ENCODE measurements around the gene SNX2.
A peak's percentile ranks its signal among the peaks of the same experiment; 100 is the strongest.
"Not testable (repeated sequence)": the region's sequence is repeated elsewhere in the genome, so short reads cannot be mapped to it uniquely, and the experiment has no call there.

Gene SNX2

DNA sequence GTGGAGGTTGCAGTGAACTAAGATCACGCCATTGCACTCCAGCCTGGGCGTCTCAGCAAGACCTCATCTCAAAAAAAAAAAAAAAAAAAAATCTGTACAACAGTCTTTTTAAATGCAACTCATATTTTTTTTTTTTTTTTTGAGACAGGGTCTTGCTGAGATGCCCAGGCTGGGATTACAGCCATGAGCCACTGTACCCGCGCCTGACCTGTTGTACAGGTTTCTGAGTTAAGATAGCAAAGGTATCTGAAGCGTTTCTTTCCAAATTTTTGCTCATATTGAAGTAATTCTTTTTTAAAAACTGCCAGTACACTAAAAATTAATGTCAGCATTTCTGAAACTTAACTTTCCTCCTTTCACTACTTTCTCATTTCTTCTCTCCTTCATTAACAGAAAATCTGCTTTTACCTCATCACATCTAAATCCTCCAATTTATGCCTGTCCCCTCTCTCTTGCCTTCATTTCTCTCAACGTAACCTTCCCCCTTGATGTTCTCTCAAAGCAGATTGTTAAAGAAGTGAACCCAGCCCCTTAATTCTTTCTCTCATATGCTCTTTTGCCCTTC lies 67.2 kb downstream of the SNX2 start:
- no peak for DNase-seq (ENCODE audit: insufficient read length, low spot score)
- TF ChIP-seq POLR2A (IDR thresholded peaks at IDR 0.05; ENCODE audit: low read depth, low read length): no peak
- no peak for FAIRE-seq

- no peak for FAIRE-seq
- TF ChIP-seq POLR2A (IDR thresholded peaks at IDR 0.05; ENCODE audit: low read depth, low read length): no peak
- DNase-seq (ENCODE audit: insufficient read length, low spot score): no peak
These were observed 69.4 kb downstream of the SNX2 start for GRCh38 chr5:122844136-122844909.

GRCh38 chr5:122844910-122845228 lies 70.0 kb downstream of the SNX2 start:
- TF ChIP-seq POLR2A (IDR thresholded peaks at IDR 0.05; ENCODE audit: low read depth, low read length): no peak
- FAIRE-seq (no peak), DNase-seq (ENCODE audit: insufficient read length, low spot score) (no peak)

GRCh38 chr5:122845229-122846050 lies 70.6 kb downstream of the SNX2 start, which contains the start of gene SNX24:
Gene SNX24 (plus strand): TSS chr5:122845613. CDS start chr5:122845634, 21 bp downstream.
- TF ChIP-seq POLR2A (IDR thresholded peaks at IDR 0.05; ENCODE audit: low read depth, low read length): peak; percentile 79
- no peak for FAIRE-seq
- DNase-seq (ENCODE audit: insufficient read length, low spot score): peak; percentile 73

GRCh38 chr5:122846051-122846550 lies 71.2 kb downstream of the SNX2 start:
- no peak for TF ChIP-seq POLR2A (IDR thresholded peaks at IDR 0.05; ENCODE audit: low read depth, low read length)
- peak; percentile 48 for DNase-seq (ENCODE audit: insufficient read length, low spot score)
- no peak for FAIRE-seq

DNA sequence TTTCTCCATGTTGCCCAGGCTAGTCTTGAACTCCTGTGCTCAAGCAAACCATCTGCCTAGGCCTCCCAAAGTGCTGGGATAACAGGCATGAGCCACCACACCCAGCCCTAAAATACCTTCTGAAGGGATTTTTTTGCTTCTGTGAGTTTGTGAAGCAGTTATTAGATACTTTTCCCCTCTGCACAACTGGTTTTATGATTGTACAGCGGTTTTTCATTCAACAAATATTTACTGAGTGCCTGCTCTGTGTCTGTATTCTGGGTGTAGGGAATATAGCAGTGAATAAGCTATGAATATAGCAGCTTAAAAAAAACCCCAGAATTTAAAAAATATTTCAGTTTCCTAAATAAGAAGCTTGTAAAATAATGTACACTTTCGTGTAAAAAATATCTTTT lies 72.8 kb downstream of the SNX2 start:
- FAIRE-seq (no peak), DNase-seq (ENCODE audit: insufficient read length, low spot score) (no peak)
- no peak for TF ChIP-seq POLR2A (IDR thresholded peaks at IDR 0.05; ENCODE audit: low read depth, low read length)

- FAIRE-seq (no peak), DNase-seq (ENCODE audit: insufficient read length, low spot score) (no peak)
- TF ChIP-seq POLR2A (IDR thresholded peaks at IDR 0.05; ENCODE audit: low read depth, low read length): no peak
These were observed 74.9 kb downstream of the SNX2 start for GRCh38 chr5:122849771-122850170.

DNA sequence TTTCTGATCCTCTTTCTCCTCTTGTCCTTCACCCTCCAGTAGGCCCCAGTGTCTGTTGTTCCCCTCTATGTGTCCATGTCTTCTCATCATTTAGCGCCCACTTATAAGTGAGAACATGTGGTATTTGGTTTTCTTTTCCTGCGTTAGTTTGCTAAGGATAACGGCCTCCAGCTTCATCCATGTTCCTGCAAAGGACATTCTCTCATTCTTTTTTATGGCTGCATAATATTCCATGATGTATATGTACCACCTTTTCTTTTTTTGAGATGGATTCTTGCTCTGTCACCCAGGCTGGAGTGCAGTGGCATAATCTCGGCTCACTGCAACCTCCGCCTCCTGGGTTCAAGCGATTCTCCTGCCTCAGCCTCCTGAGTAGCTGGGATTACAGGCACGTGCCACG lies 82.7 kb downstream of the SNX2 start:
- FAIRE-seq; DNase-seq (ENCODE audit: insufficient read length, low spot score): not testable (repeated sequence)

- TF ChIP-seq POLR2A (IDR thresholded peaks at IDR 0.05; ENCODE audit: low read depth, low read length): no peak
- DNase-seq (ENCODE audit: insufficient read length, low spot score) (no peak), FAIRE-seq (peak; percentile 15)
These were observed 83.6 kb downstream of the SNX2 start for GRCh38 chr5:122858451-122858850.

DNA sequence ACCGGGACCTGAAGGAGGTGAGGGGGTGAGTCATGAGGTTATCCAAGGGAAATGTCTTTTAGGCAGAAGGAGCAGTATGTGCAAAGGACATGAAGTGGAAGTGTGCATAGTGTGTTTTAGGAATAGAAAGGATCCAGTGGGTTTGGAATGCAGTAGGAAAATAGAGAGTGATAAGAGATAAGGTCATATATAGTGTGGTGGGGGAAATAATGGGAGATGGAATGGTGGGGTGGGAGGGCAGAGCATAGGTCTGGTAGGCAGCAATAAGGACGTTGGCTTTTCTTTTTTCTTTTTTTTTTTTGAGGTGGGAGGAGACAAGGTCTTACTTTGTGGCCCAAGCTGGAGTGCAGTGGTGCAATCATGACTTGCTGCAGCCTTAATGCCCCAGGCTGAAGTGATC lies 88.4 kb downstream of the SNX2 start:
- no peak for FAIRE-seq
- no peak for TF ChIP-seq POLR2A (IDR thresholded peaks at IDR 0.05; ENCODE audit: low read depth, low read length)
- DNase-seq (ENCODE audit: insufficient read length, low spot score): no peak

DNA sequence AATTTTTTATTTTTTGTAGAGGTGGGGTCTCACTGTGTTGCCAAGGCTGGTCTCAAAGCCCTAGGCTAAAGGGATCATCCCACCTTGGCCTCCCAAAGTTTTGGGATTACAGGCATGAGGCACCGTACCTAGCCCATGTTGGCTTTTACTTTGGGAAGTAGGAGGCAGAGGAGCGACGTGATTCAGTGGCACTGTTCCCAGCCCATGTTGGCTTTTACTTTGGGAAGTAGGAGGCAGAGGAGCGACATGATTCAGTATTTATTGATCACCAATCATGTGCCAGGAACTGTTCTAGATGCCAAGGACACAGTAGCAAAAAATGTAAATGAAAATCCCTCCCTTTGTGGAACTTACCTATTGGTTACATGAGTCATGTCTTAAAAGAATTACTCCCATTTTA lies 88.8 kb downstream of the SNX2 start:
- no peak for DNase-seq (ENCODE audit: insufficient read length, low spot score)
- no peak for TF ChIP-seq POLR2A (IDR thresholded peaks at IDR 0.05; ENCODE audit: low read depth, low read length)
- FAIRE-seq: no peak

GRCh38 chr5:122864400-122864799 lies 89.5 kb downstream of the SNX2 start:
- no peak for FAIRE-seq

GRCh38 chr5:122864842-122865241 lies 90.0 kb downstream of the SNX2 start:
- no peak for TF ChIP-seq POLR2A (IDR thresholded peaks at IDR 0.05; ENCODE audit: low read depth, low read length)
- DNase-seq (ENCODE audit: insufficient read length, low spot score) (no peak), FAIRE-seq (no peak)

More at GRCh38 chr5:122864400-122864799, 89.5 kb downstream of the SNX2 start:
- no peak for DNase-seq (ENCODE audit: insufficient read length, low spot score)
- no peak for TF ChIP-seq POLR2A (IDR thresholded peaks at IDR 0.05; ENCODE audit: low read depth, low read length)

DNA sequence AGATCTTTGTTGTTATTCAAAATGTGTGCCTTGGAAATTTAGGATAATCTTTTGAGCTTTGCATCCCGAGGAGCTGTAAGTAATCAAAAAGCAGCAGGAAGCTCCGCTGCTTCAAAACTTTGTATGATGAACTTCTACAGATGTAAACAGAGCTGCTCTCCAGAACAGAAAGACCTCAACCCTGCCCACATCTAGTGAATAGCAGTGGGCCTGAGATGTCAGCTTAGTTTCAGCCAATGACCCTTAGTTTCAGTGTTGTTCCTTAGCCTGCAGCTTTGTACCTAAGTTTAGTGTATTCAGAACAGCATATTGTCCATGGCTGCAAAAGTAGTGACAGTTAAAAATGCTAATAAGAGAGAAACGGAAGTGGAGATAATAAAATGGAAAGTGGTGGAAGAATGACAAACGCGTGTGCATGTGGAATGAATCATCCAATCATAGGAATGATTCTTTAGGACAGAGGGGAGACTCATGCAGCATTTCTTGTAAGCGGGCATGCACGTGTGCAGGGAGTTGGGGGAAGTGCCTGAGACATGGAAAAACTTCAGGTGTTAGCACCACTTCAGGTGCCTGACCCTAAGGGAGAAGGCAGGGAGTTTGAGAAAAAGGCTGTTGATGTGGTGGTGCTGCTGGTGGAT lies 95.5 kb downstream of the SNX2 start:
- DNase-seq (ENCODE audit: insufficient read length, low spot score): peak; percentile 39
- no peak for TF ChIP-seq POLR2A (IDR thresholded peaks at IDR 0.05; ENCODE audit: low read depth, low read length)
- peak; percentile 71 for FAIRE-seq

Measured in H54 (cell line).